Vagina (tissue), 2 donors: ENCODE results near the gene GTF3C5. TPM values are rescaled to one million over a fixed set of nuclear protein-coding genes. Genes with fewer than 3 reads are reported as not detected.
"Not testable (repeated sequence)": the region's sequence is repeated elsewhere in the genome, so short reads cannot be mapped to it uniquely, and the experiment has no call there.

ENCODE experiments used
- DNase-seq, 2 donors: peaks; one replicate each; pipeline ENCODE4 v3.0.0-alpha.2; 2017; ENCODE audit errors: extremely low spot score in 2 of 2
- H3K27ac ChIP-seq: fragments of 200-600 bp; sonication (generic); one replicate; pipeline ENCODE4 v1.5.1; 2019
- H3K27me3 ChIP-seq: fragments of 200-600 bp; sonication (generic); one replicate; pipeline ENCODE4 v1.5.1; 2019
- H3K36me3 ChIP-seq, 2 donors: fragments of 200-600 bp; sonication (generic); one replicate each; pipeline ENCODE4 v1.5.1; 2017 to 2019
- H3K4me1 ChIP-seq: fragments of 200-600 bp; sonication (generic); one replicate; pipeline ENCODE4 v1.5.1; 2019
- H3K4me3 ChIP-seq, 2 donors: fragments of 200-600 bp; sonication (generic); 1 replicate in 1 of 2; 2 replicates in 1 of 2; pipeline ENCODE4 v1.5.1; 2016 to 2019
- H3K9me3 ChIP-seq: fragments of 200-600 bp; sonication (generic); one replicate; pipeline ENCODE4 v1.5.1; 2019
- CTCF ChIP-seq, 3 experiments: fragments of 450-650 bp in 2 of 3; fragments of 200-600 bp in 1 of 3; sonication (generic) in 1 of 3; IDR thresholded peaks; one replicate each; pipeline ENCODE4 v1.5.1; 2017 to 2019; ENCODE audit warnings: antibody characterized with exemption in 3 of 3, mild to moderate bottlenecking in 2 of 3, moderate library complexity in 2 of 3
- POLR2A ChIP-seq, 2 donors: fragments of 450-650 bp; IDR thresholded peaks; one replicate each; pipeline ENCODE4 v1.6.1; 2017; ENCODE audit warnings: antibody characterized with exemption in 2 of 2, mild to moderate bottlenecking in 2 of 2, moderate library complexity in 2 of 2
- POLR2AphosphoS5 ChIP-seq, 2 donors: sonication (generic); formaldehyde crosslinking; IDR thresholded peaks; one replicate each; pipeline ENCODE4 v1.9.0; 2017; ENCODE audit warnings: antibody characterized with exemption in 2 of 2, mild to moderate bottlenecking in 2 of 2, low read depth in 1 of 2; ENCODE audit not compliant: insufficient read depth in 1 of 2
- intact Hi-C: fragments of 100-400 bp; cut with DNase I; formaldehyde crosslinking; loops from one replicate; pipeline ENCODE4 v1.15.1; 2023
- total RNA-seq: library from RNA; depleted of rRNA; stranded (reverse); fragments of >200 nt; gene quantifications from one replicate; pipeline ENCODE4 v1.2.3, GENCODE V29; 2016

The GTF3C5 gene
- total RNA-seq, 1 donor from 2014 or later: 53.8 TPM

GRCh38 chr9:133062569-133062968 lies 31.8 kb downstream of the GTF3C5 start:
- H3K9me3 ChIP-seq, H3K27ac ChIP-seq, intact Hi-C loops, H3K4me3 ChIP-seq, H3K36me3 ChIP-seq, H3K27me3 ChIP-seq, DNase-seq: not testable (repeated sequence)
- peaks cover 28% of the 10 kb centered on the region for H3K4me1 ChIP-seq

GRCh38 chr9:133063159-133063499 lies 32.3 kb downstream of the GTF3C5 start:
- intact Hi-C loops: no loop called here
- Histone ChIP-seq H3K4me1 (peaks cover 28% of the 10 kb centered on the region), H3K4me3 (no peak overlapping the region), H3K36me3 (peaks cover 0 to under 1% of the 10 kb centered on the region in 2 donors), H3K27me3 (no peaks in the 10 kb centered on the region), H3K27ac (no peak overlapping the region), H3K9me3 (no peaks in the 10 kb centered on the region)
- no peak for TF ChIP-seq POLR2A (IDR thresholded peaks at IDR 0.05)
- TF ChIP-seq CTCF (IDR thresholded peaks at IDR 0.05): no peak
- TF ChIP-seq POLR2AphosphoS5 (IDR thresholded peaks at IDR 0.05; ENCODE audit: insufficient read depth in 1 of 2, low read depth in 1 of 2): no peak
- no peak for DNase-seq

GRCh38 chr9:133063500-133064231 lies 32.9 kb downstream of the GTF3C5 start:
- no peaks in the 10 kb centered on the region for H3K9me3 ChIP-seq
- TF ChIP-seq CTCF (IDR thresholded peaks at IDR 0.05) (no peak), POLR2A (IDR thresholded peaks at IDR 0.05) (no peak), POLR2AphosphoS5 (IDR thresholded peaks at IDR 0.05; ENCODE audit: insufficient read depth in 1 of 2, low read depth in 1 of 2) (no peak)
- intact Hi-C loops: no loop called here
- H3K27ac ChIP-seq: no peak overlapping the region
- H3K4me1 ChIP-seq: peaks cover 28% of the 10 kb centered on the region
- H3K27me3 ChIP-seq: no peaks in the 10 kb centered on the region
- DNase-seq: no peak
- H3K36me3 ChIP-seq: no peaks in the 10 kb centered on the region
- H3K4me3 ChIP-seq: no peak overlapping the region

GRCh38 chr9:133064241-133065069 lies 33.7 kb downstream of the GTF3C5 start:
- H3K36me3 ChIP-seq: no peaks in the 10 kb centered on the region
- peaks cover 25% of the 10 kb centered on the region for H3K4me1 ChIP-seq
- H3K4me3 ChIP-seq: no peak overlapping the region
- intact Hi-C loops: no loop called here
- H3K27me3 ChIP-seq: no peaks in the 10 kb centered on the region
- no peaks in the 10 kb centered on the region for H3K9me3 ChIP-seq
- no peak overlapping the region for H3K27ac ChIP-seq
- no peak for DNase-seq
- TF ChIP-seq POLR2A (IDR thresholded peaks at IDR 0.05) (no peak), CTCF (IDR thresholded peaks at IDR 0.05) (no peak), POLR2AphosphoS5 (IDR thresholded peaks at IDR 0.05; ENCODE audit: insufficient read depth in 1 of 2, low read depth in 1 of 2) (no peak)

GRCh38 chr9:133065070-133065388 lies 34.2 kb downstream of the GTF3C5 start:
- TF ChIP-seq POLR2AphosphoS5 (IDR thresholded peaks at IDR 0.05; ENCODE audit: insufficient read depth in 1 of 2, low read depth in 1 of 2) (no peak), POLR2A (IDR thresholded peaks at IDR 0.05) (no peak), CTCF (IDR thresholded peaks at IDR 0.05) (no peak)
- Histone ChIP-seq H3K9me3 (no peaks in the 10 kb centered on the region), H3K27me3 (no peaks in the 10 kb centered on the region), H3K27ac (no peak overlapping the region), H3K4me3 (no peak overlapping the region), H3K36me3 (no peaks in the 10 kb centered on the region), H3K4me1 (peaks cover 19% of the 10 kb centered on the region)
- no peak for DNase-seq
- intact Hi-C loops: no loop called here
